OCI-LY1 (cell line): Measurements from ENCODE around the gene ASB9.

Experiments used
- CTCF ChIP-seq: fragments of 200-600 bp; sonication (generic), shearing (Covaris generic); IDR thresholded peaks from 2 replicates; pipeline ENCODE4 v1.5.1; 2017; ENCODE audit warnings: mild to moderate bottlenecking, antibody characterized with exemption, low read length, moderate library complexity, mixed read lengths
- EZH2 ChIP-seq: fragments of 200-600 bp; sonication (generic), shearing (Covaris generic); IDR thresholded peaks from 2 replicates; pipeline ENCODE4 v1.8.0; 2017; ENCODE audit warnings: borderline replicate concordance, mixed run types, mild to moderate bottlenecking, antibody characterized with exemption, low read length, moderate library complexity, mixed read lengths

- no peak for TF ChIP-seq CTCF
- TF ChIP-seq EZH2: no peak
Observed at GRCh38 chrX:15206306-15206705, 63.6 kb downstream of the ASB9 start.
